ENCODE results near the gene PARD3B.

DNA sequence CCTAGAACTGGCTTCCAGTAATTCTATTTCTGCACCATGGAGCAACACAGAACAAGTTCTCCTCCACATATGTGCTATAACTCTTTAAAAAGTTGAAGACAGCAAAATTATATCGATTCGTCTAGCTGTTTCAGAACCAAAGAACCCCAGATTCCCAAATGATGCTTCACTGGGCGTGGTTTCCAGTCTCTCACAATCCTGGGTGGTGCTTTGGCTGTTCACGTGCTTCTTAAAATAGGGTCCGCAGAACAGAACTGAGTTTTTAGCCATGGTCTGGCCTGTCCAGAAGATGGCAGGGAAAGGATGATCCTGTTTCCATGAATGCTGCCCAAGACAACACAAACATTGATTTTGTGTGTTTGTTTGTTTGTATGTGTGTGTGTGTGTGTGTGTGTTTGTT lies 37.6 kb upstream of the PARD3B start:
- TF ChIP-seq, protein P1, sequence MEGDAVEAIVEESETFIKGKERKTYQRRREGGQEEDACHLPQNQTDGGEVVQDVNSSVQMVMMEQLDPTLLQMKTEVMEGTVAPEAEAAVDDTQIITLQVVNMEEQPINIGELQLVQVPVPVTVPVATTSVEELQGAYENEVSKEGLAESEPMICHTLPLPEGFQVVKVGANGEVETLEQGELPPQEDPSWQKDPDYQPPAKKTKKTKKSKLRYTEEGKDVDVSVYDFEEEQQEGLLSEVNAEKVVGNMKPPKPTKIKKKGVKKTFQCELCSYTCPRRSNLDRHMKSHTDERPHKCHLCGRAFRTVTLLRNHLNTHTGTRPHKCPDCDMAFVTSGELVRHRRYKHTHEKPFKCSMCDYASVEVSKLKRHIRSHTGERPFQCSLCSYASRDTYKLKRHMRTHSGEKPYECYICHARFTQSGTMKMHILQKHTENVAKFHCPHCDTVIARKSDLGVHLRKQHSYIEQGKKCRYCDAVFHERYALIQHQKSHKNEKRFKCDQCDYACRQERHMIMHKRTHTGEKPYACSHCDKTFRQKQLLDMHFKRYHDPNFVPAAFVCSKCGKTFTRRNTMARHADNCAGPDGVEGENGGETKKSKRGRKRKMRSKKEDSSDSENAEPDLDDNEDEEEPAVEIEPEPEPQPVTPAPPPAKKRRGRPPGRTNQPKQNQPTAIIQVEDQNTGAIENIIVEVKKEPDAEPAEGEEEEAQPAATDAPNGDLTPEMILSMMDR (IDR thresholded peaks at IDR 0.05): no peak
- TF ChIP-seq POLR2A (IDR thresholded peaks at IDR 0.05): no peak
